Measurements from ENCODE around the gene ZC3HAV1L. TPM values are rescaled to one million over a fixed set of nuclear protein-coding genes. Genes with fewer than 3 reads are reported as not detected.

The ZC3HAV1L gene
- total and polyA plus RNA-seq, 2 of the 13 experiments (the other 11 are each of a cell fraction or from before 2014, with no cell fraction given), result 8.4 to 11.1 TPM

Other genes starting within 250 kb of the ZC3HAV1L start
- not detected in 2 replicates for gene TMEM213, start 238.0 kb downstream of the ZC3HAV1L start, total RNA-seq (2016; rRNA removed; fragmentation: Illumina TruSeq; extraction: Trizol)
- gene TMEM213, start 238.0 kb downstream of the ZC3HAV1L start, polyA plus RNA-seq (2011; rRNA removed), result not detected in 2 replicates
- 0.11 and 0.24 TPM in 2 replicates for gene ATP6V0A4, start 237.8 kb downstream of the ZC3HAV1L start, total RNA-seq (2016; rRNA removed; fragmentation: Illumina TruSeq; extraction: Trizol)
- gene ATP6V0A4, start 237.8 kb downstream of the ZC3HAV1L start, polyA plus RNA-seq (2011; rRNA removed), result 0.25 and 0.26 TPM in 2 replicates
- gene KIAA1549, start 54.7 kb downstream of the ZC3HAV1L start, total RNA-seq (2016; rRNA removed; fragmentation: Illumina TruSeq; extraction: Trizol), result 1.8 TPM in 2 replicates
- gene KIAA1549, start 54.7 kb downstream of the ZC3HAV1L start, polyA plus RNA-seq (2011; rRNA removed), result 1.1 and 1.2 TPM in 2 replicates
- gene ZC3HAV1, start 73.7 kb upstream of the ZC3HAV1L start, total RNA-seq (2016; rRNA removed; fragmentation: Illumina TruSeq; extraction: Trizol), result 23.7 and 33.5 TPM in 2 replicates
- 12.7 and 13.7 TPM in 2 replicates for gene ZC3HAV1, start 73.7 kb upstream of the ZC3HAV1L start, polyA plus RNA-seq (2011; rRNA removed)
- 5.6 and 8.0 TPM in 2 replicates for gene UBN2, start 195.2 kb upstream of the ZC3HAV1L start, total RNA-seq (2016; rRNA removed; fragmentation: Illumina TruSeq; extraction: Trizol)
- gene UBN2, start 195.2 kb upstream of the ZC3HAV1L start, polyA plus RNA-seq (2011; rRNA removed), result 4.2 and 5.7 TPM in 2 replicates

All from HepG2 (cell line).